OCI-LY3 (cell line): ENCODE measurements around the gene PLEKHA7.

Experiments
- H2AFZ ChIP-seq: fragments of 200-600, 300-600 bp; shearing (Covaris generic); 2 replicates; pipeline ENCODE4 v1.6.0; 2014; ENCODE audit warnings: antibody characterized with exemption, low read depth, low read length
- H3K27ac ChIP-seq: fragments of 200-600, 300-600 bp; sonication (generic); 2 replicates; pipeline ENCODE4 v1.5.1; 2014; ENCODE audit warnings: mild to moderate bottlenecking, low read length, moderate library complexity, mixed read lengths
- H3K27me3 ChIP-seq: fragments of 200-600, 300-600 bp; sonication (generic); 2 replicates; pipeline ENCODE4 v1.6.1; 2014; ENCODE audit warnings: low read depth, low read length, mixed read lengths
- H3K36me3 ChIP-seq: fragments of 200-600, 300-600 bp; sonication (generic); replicated peaks from 2 replicates; pipeline ENCODE3; 2014; ENCODE audit warnings: low read depth, low read length, mixed read lengths
- H3K4me1 ChIP-seq: fragments of 300-600, 200-600 bp; sonication (generic); 2 replicates; pipeline ENCODE4 v1.6.1; 2014; ENCODE audit warnings: low read length, mixed read lengths
- H3K4me2 ChIP-seq: fragments of 200-600, 300-600 bp; sonication (generic); 2 replicates; pipeline ENCODE4 v1.6.1; 2014; ENCODE audit warnings: low read length, mixed read lengths
- H3K4me3 ChIP-seq: fragments of 300-600, 200-600 bp; sonication (generic); 2 replicates; pipeline ENCODE4 v1.5.1; 2014; ENCODE audit warnings: antibody characterized with exemption, mild to moderate bottlenecking, low read length, moderate library complexity
- H3K79me2 ChIP-seq: fragments of 300-600, 200-600 bp; shearing (Covaris generic); 2 replicates; pipeline ENCODE4 v1.6.1; 2014; ENCODE audit warnings: mild to moderate bottlenecking, low read length, mixed read lengths
- H3K9ac ChIP-seq: fragments of 300-600, 200-600 bp; shearing (Covaris generic); 2 replicates; pipeline ENCODE4 v1.6.0; 2014; ENCODE audit warnings: mild to moderate bottlenecking, low read length, moderate library complexity
- H3K9me3 ChIP-seq: fragments of 200-600, 300-600 bp; shearing (Covaris generic); 2 replicates; pipeline ENCODE4 v1.6.1; 2014; ENCODE audit warnings: low read length, mixed read lengths; ENCODE audit not compliant: insufficient read depth
- H4K20me1 ChIP-seq: fragments of 200-600, 300-600 bp; sonication (generic); 2 replicates; pipeline ENCODE4 v1.6.1; 2016; ENCODE audit warnings: low read length, mixed read lengths; ENCODE audit not compliant: insufficient read depth
- EZH2phosphoT487 ChIP-seq: fragments of 200-600 bp; shearing (Covaris generic); IDR thresholded peaks from 2 replicates; pipeline ENCODE4 v1.6.1; 2018; ENCODE audit warnings: antibody characterized with exemption, mixed run types, low read depth
- TF ChIP-seq, protein P1 (sequence below): fragments of 200-600, 300-600 bp; sonication (generic); IDR thresholded peaks from 2 replicates; pipeline ENCODE4 v1.5.1; 2014; ENCODE audit warnings: antibody characterized with exemption, low read length, low read depth

Gene PLEKHA7

DNA sequence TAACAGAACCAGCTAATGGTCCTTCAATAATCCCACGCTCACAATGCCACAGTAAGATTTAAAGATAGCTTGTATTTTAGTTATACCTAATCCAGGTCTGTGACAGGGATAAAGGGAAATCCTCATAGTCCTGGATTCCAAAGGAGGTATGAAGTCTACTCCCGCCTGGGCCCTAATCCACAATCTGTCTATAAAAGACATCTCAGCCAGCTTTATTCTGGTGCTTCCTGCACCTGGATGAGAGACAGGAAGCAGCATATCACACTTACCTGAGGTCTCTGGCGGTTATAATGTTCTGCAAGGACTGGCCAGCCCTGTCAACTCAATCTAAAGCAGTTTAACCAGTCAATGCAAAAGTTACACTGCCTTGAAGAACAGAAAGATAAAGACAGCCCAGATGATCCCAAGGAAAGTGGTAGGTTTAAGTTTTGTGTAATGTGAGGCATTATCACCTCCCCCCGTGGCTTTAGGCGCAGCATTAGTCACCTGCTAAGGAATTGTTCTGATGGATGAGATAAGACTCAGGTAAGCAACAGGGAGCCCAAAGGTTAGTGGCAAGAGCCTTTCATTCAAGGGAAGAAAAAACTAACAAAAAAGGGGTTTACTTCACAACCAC, 57.6 kb downstream of the PLEKHA7 start:
- Histone ChIP-seq H3K27ac (no peak overlapping the region), H2AFZ (no peak overlapping the region), H3K4me1 (no peaks in the 10 kb centered on the region), H3K9ac (no peak overlapping the region), H3K36me3 (no peaks in the 10 kb centered on the region), H3K4me2 (no peak overlapping the region), H3K9me3 (no peaks in the 10 kb centered on the region), H3K27me3 (peaks cover 6% of the 10 kb centered on the region; the same call in 1 of the 2 replicates), H4K20me1 (no peaks in the 10 kb centered on the region), H3K4me3 (no peak overlapping the region), H3K79me2 (no peaks in the 10 kb centered on the region)
- no peak for TF ChIP-seq EZH2phosphoT487
- TF ChIP-seq, protein P1, sequence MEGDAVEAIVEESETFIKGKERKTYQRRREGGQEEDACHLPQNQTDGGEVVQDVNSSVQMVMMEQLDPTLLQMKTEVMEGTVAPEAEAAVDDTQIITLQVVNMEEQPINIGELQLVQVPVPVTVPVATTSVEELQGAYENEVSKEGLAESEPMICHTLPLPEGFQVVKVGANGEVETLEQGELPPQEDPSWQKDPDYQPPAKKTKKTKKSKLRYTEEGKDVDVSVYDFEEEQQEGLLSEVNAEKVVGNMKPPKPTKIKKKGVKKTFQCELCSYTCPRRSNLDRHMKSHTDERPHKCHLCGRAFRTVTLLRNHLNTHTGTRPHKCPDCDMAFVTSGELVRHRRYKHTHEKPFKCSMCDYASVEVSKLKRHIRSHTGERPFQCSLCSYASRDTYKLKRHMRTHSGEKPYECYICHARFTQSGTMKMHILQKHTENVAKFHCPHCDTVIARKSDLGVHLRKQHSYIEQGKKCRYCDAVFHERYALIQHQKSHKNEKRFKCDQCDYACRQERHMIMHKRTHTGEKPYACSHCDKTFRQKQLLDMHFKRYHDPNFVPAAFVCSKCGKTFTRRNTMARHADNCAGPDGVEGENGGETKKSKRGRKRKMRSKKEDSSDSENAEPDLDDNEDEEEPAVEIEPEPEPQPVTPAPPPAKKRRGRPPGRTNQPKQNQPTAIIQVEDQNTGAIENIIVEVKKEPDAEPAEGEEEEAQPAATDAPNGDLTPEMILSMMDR: no peak

DNA sequence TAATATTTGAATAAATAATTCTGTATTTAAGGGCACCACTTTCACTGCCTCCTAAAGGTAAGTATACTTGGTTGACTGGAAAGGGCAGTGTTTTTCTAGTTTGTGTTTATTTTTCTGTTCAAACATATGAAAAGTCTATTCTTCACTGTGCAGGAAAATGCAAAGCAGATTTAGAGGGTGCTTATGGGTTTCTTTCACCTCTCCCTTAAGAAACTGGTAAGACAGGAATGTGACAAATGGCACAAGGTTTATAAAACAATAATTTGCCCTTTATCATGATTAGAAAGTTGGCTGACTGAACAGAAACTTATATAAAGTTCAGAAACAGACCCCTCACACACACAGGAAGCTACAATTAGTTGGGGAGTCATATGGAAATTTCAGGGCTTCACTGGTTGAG, 60.6 kb downstream of the PLEKHA7 start:
- Histone ChIP-seq H4K20me1 (no peaks in the 10 kb centered on the region), H3K4me3 (no peak overlapping the region), H2AFZ (no peak overlapping the region), H3K79me2 (no peaks in the 10 kb centered on the region), H3K9me3 (no peaks in the 10 kb centered on the region), H3K4me2 (no peak overlapping the region), H3K9ac (no peak overlapping the region), H3K36me3 (no peaks in the 10 kb centered on the region), H3K4me1 (no peaks in the 10 kb centered on the region), H3K27me3 (peaks cover 19% of the 10 kb centered on the region; the same call in 1 of the 2 replicates), H3K27ac (no peak overlapping the region)
- TF ChIP-seq EZH2phosphoT487: no peak
- TF ChIP-seq, protein P1: no peak

DNA sequence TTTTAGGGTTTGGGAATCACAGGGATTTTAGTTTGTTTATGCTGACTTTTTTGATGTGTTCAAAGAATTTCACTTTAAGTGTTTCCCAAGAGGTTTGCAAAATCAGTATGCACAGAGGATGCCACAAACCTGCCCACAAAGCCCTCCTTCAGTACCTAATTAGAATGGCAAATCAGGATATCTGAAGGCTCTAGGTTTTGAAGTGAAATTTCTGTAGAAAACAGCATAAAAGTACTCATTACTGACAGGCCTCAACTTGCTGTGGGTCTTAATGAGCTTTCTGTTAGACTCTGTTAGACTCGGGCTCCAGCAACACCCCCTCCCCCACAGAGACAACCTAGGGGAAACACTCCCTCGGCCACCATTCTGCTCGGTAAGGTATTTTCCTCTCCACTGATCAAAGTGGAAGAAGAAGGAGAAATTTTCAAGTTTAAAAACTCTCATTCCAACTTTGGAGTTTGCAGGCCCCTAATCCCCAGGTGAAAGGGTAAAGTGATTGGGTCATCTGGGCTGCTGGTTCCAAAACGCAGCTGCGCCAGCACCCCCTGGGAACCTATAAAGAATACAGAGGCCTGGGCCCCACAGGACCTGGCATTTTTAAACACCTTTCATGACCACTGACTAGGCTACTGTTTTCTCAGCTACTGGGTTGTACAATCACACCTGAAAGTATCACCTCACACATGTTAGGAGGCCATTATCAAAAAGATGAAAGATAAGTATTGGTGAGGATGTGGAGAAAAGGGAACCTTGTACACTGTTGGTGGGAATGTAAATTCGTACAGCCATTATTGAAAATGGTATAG, 67.5 kb downstream of the PLEKHA7 start:
- H2AFZ ChIP-seq: peak overlapping the region; percentile 9; the same call in 1 of the 2 replicates
- no peaks in the 10 kb centered on the region for H3K36me3 ChIP-seq
- no peaks in the 10 kb centered on the region for H3K9me3 ChIP-seq
- peak overlapping the region; percentile 12; the same call in 1 of the 2 replicates for H3K9ac ChIP-seq
- TF ChIP-seq EZH2phosphoT487: no peak
- TF ChIP-seq, protein P1: no peak
- H3K27me3 ChIP-seq: peaks cover 50% of the 10 kb centered on the region
- peak overlapping the region; percentile 43 for H3K27ac ChIP-seq
- peak overlapping the region; percentile 81 for H3K4me2 ChIP-seq
- peaks cover 3% of the 10 kb centered on the region; the same call in 1 of the 2 replicates for H4K20me1 ChIP-seq
- H3K4me1 ChIP-seq: peaks cover 19% of the 10 kb centered on the region
- H3K79me2 ChIP-seq: no peaks in the 10 kb centered on the region
- peak overlapping the region; percentile 67 for H3K4me3 ChIP-seq
